ENCODE measurements around the gene ITGB1BP1.

ITGB1BP1 gene

GRCh38 chr2:9404451-9404850 is 18.9 kb downstream of the ITGB1BP1 start:
- Histone ChIP-seq H3K4me3 (ENCODE audit: low read depth, low read length) (no peak overlapping the region), H3K27me3 (ENCODE audit: insufficient read depth, low read depth, severe bottlenecking) (no peaks in the 10 kb centered on the region), H3K36me3 (peaks cover 28% of the 10 kb centered on the region), H3K27ac (no peak overlapping the region), H3K9me3 (ENCODE audit: severe bottlenecking) (no peaks in the 10 kb centered on the region)
- no peak for DNase-seq
- no peak for TF ChIP-seq CTCF (IDR thresholded peaks at IDR 0.05; ENCODE audit: low read depth, low read length)

GRCh38 chr2:9403924-9404323 is 19.4 kb downstream of the ITGB1BP1 start:
- no peak overlapping the region for H3K4me3 ChIP-seq (ENCODE audit: low read depth, low read length)
- no peak for DNase-seq
- H3K27ac ChIP-seq: no peak overlapping the region
- no peak for TF ChIP-seq CTCF (IDR thresholded peaks at IDR 0.05; ENCODE audit: low read depth, low read length)
- peaks cover 25% of the 10 kb centered on the region for H3K36me3 ChIP-seq
- H3K27me3 ChIP-seq (ENCODE audit: insufficient read depth, low read depth, severe bottlenecking): no peaks in the 10 kb centered on the region
- no peaks in the 10 kb centered on the region for H3K9me3 ChIP-seq (ENCODE audit: severe bottlenecking)

- peak; percentile 89 for TF ChIP-seq CTCF (IDR thresholded peaks at IDR 0.05; ENCODE audit: low read depth, low read length)
- DNase-seq: peak; percentile 84
- Histone ChIP-seq H3K36me3 (peaks cover 26% of the 10 kb centered on the region), H3K27me3 (ENCODE audit: insufficient read depth, low read depth, severe bottlenecking) (no peaks in the 10 kb centered on the region), H3K4me3 (ENCODE audit: low read depth, low read length) (no peak overlapping the region), H3K9me3 (ENCODE audit: severe bottlenecking) (no peaks in the 10 kb centered on the region), H3K27ac (no peak overlapping the region)
Observed at GRCh38 chr2:9401646-9402371, 21.5 kb downstream of the ITGB1BP1 start.

DNA sequence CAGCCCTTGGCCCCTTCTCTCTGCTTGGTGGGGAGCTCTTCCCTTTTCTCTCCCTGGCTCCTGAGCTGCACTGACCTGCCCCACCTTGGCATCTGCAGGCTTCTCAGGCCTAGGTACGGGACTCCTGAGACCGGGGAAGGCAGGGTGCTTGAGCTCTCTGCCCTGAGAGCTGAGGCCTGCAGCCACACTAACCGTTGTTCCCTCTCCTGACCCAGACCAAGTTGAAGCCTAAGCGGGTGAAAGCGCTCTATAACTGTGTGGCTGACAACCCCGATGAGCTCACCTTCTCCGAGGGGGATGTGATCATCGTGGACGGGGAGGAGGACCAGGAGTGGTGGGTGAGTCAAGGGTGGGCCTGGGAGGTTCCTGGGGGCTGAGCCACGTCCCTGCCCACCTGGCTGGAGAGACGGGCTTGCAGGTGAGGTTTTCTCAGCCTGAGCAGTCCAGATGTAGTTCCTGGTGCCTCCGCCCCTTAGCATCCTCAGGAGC is 22.2 kb downstream of the ITGB1BP1 start:
- Histone ChIP-seq H3K36me3 (peaks cover 26% of the 10 kb centered on the region), H3K9me3 (ENCODE audit: severe bottlenecking) (no peaks in the 10 kb centered on the region), H3K27me3 (ENCODE audit: insufficient read depth, low read depth, severe bottlenecking) (no peaks in the 10 kb centered on the region), H3K27ac (no peak overlapping the region), H3K4me3 (ENCODE audit: low read depth, low read length) (no peak overlapping the region)
- DNase-seq: no peak
- TF ChIP-seq CTCF (IDR thresholded peaks at IDR 0.05; ENCODE audit: low read depth, low read length): no peak

DNA sequence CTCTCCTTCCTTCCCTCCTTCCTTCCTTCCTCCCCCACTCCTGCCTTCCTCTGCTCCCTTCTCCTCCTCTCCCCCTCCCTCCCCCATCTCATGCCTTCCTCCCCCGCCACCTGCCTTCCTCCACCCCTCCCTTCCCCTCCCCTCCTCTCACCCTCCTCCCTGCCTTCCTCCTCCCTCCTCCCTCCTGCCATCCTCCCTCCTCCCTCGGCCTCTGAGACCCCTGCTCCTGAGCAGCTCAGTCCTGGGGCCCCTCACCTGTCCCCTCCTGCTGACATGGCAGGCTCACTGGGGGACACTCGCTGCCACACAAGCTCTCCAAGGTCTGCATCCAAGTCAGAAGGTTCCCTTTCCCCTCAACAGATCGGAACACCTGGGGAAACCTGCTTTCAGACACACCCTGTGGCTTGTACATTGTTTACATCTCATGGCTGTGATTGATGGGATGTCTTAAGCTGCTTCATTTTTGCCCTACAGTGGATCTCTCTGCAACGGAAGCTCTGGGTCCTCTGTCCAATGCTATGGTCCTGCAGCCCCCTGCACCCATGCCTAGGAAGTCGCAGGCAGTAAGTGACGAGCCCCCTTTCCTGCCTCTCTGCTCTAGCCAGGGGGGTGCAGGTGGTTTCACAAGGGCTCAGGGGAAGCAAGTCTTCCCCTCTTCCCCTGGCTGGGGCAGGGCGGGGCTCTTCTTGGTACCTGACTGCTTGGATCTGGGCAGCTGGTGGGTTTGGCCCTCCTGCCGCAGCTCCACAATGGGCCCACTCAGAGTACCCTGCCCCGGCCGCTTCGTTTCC is 22.9 kb downstream of the ITGB1BP1 start:
- H3K36me3 ChIP-seq: peaks cover 26% of the 10 kb centered on the region

More for the DNA sequence above, 22.9 kb downstream of the ITGB1BP1 start:
- no peak overlapping the region for H3K27ac ChIP-seq
- no peaks in the 10 kb centered on the region for H3K9me3 ChIP-seq (ENCODE audit: severe bottlenecking)
- no peaks in the 10 kb centered on the region for H3K27me3 ChIP-seq (ENCODE audit: insufficient read depth, low read depth, severe bottlenecking)
- DNase-seq: no peak
- no peak for TF ChIP-seq CTCF (IDR thresholded peaks at IDR 0.05; ENCODE audit: low read depth, low read length)
- H3K4me3 ChIP-seq (ENCODE audit: low read depth, low read length): no peak overlapping the region

All from WERI-Rb-1 (cell line).